ENCODE results near the gene TLE5. TPM values are rescaled to one million over a fixed set of nuclear protein-coding genes. Genes with fewer than 3 reads are reported as not detected.

The TLE5 gene
- polyA plus RNA-seq, 1 experiment, result 579 TPM

- Histone ChIP-seq H3K36me3 (ENCODE audit: control insufficient read depth, insufficient read depth, low read length) (peaks cover 7% of the 10 kb centered on the region), H3K27me3 (ENCODE audit: control insufficient read depth, insufficient read depth, low read length) (no peaks in the 10 kb centered on the region), H3K4me3 (ENCODE audit: low read depth, low read length) (no peak overlapping the region)
- no peak for DNase-seq (ENCODE audit: low read depth)
- no peak for TF ChIP-seq CTCF (IDR thresholded peaks at IDR 0.05; ENCODE audit: insufficient read depth, low read depth, low read length)
- POLR2A ChIA-PET, result no interaction called here
- CTCF ChIA-PET, result no interaction called here
Observed at GRCh38 chr19:3049089-3049488, 13.2 kb downstream of the TLE5 start.

GRCh38 chr19:3048190-3048533 lies 14.1 kb downstream of the TLE5 start:
- ChIA-PET POLR2A (no interaction called here), CTCF (no interaction called here)
- DNase-seq (ENCODE audit: low read depth), result no peak
- H3K36me3 ChIP-seq (ENCODE audit: control insufficient read depth, insufficient read depth, low read length), result no peaks in the 10 kb centered on the region
- H3K27me3 ChIP-seq (ENCODE audit: control insufficient read depth, insufficient read depth, low read length), result no peaks in the 10 kb centered on the region
- TF ChIP-seq CTCF (IDR thresholded peaks at IDR 0.05; ENCODE audit: insufficient read depth, low read depth, low read length), result no peak
- no peak overlapping the region for H3K4me3 ChIP-seq (ENCODE audit: low read depth, low read length)

GRCh38 chr19:3047496-3048189 lies 14.7 kb downstream of the TLE5 start:
- H3K4me3 ChIP-seq (ENCODE audit: low read depth, low read length), result peak overlapping the region; percentile 33
- no peaks in the 10 kb centered on the region for H3K36me3 ChIP-seq (ENCODE audit: control insufficient read depth, insufficient read depth, low read length)
- POLR2A ChIA-PET, result no interaction called here
- CTCF ChIA-PET, result no interaction called here
- no peak for TF ChIP-seq CTCF (IDR thresholded peaks at IDR 0.05; ENCODE audit: insufficient read depth, low read depth, low read length)
- no peak for DNase-seq (ENCODE audit: low read depth)
- no peaks in the 10 kb centered on the region for H3K27me3 ChIP-seq (ENCODE audit: control insufficient read depth, insufficient read depth, low read length)

- no peak for DNase-seq (ENCODE audit: low read depth)
- Histone ChIP-seq H3K36me3 (ENCODE audit: control insufficient read depth, insufficient read depth, low read length) (no peaks in the 10 kb centered on the region), H3K27me3 (ENCODE audit: control insufficient read depth, insufficient read depth, low read length) (no peaks in the 10 kb centered on the region), H3K4me3 (ENCODE audit: low read depth, low read length) (peak overlapping the region; percentile 33)
- ChIA-PET CTCF (interaction anchor here (1.1 to 1.5 kb wide), 2 partner anchors 11 to 28 kb away, joined by 3 to 4 read pairs; no protein-coding TSS in a partner anchor), POLR2A (no interaction called here)
- TF ChIP-seq CTCF (IDR thresholded peaks at IDR 0.05; ENCODE audit: insufficient read depth, low read depth, low read length), result no peak
Observed at GRCh38 chr19:3046698-3047495, 15.4 kb downstream of the TLE5 start.

- ChIA-PET CTCF (interaction anchor here (1.1 to 1.5 kb wide), 2 partner anchors 10 to 29 kb away, joined by 3 to 4 read pairs; no protein-coding TSS in a partner anchor), POLR2A (interaction anchor here (0.5 kb wide), 1 partner anchor 568 kb away, joined by 6 read pairs; no protein-coding TSS in a partner anchor)
- TF ChIP-seq CTCF (IDR thresholded peaks at IDR 0.05; ENCODE audit: insufficient read depth, low read depth, low read length), result no peak
Observed at GRCh38 chr19:3045885-3046697, 16.2 kb downstream of the TLE5 start.

More at GRCh38 chr19:3045885-3046697, 16.2 kb downstream of the TLE5 start:
- DNase-seq (ENCODE audit: low read depth), result no peak
- Histone ChIP-seq H3K36me3 (ENCODE audit: control insufficient read depth, insufficient read depth, low read length) (no peaks in the 10 kb centered on the region), H3K4me3 (ENCODE audit: low read depth, low read length) (no peak overlapping the region), H3K27me3 (ENCODE audit: control insufficient read depth, insufficient read depth, low read length) (no peaks in the 10 kb centered on the region)
